HG02759 (cell line): ENCODE data around the gene YIPF7.
A peak's percentile ranks its signal among the peaks of the same experiment; 100 is the strongest.

Experiments used
- ATAC-seq: cut with Tn5 transposase; IDR thresholded peaks from one replicate; pipeline ENCODE4 v1.9.1; 2021; ENCODE audit warnings: mild to moderate bottlenecking, moderate library complexity; ENCODE audit not compliant: unreplicated experiment

YIPF7 gene

GRCh38 chr4:44651425-44651824, at the start of gene YIPF7:
Gene YIPF7 (minus strand): TSS chr4:44651625. CDS start chr4:44650100, 1,525 bp downstream.
- no peak for ATAC-seq

GRCh38 chr4:44701037-44701436, 49.6 kb upstream of the YIPF7 start:
- ATAC-seq = no peak

DNA sequence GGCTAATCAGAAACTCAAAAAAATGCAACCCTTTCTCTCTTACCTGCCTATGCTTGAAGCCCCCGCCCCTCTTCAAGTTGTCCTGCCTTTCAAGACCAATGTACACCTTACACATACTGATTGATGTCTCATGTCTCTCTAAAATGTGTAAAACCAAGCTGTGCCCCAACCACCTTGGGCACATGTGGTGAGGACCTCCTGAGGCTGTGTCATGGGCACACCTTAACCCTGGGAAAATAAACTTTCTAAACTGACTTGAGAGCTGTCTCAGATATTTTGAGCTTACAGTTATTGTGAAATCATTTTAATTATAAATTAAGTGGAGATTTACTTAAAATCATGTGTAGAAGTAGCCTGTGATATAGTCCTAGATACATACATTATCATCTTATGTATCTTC, 49.0 kb upstream of the YIPF7 start:
- no peak for ATAC-seq

- no peak for ATAC-seq
Measured at GRCh38 chr4:44684648-44685047, 33.2 kb upstream of the YIPF7 start.

DNA sequence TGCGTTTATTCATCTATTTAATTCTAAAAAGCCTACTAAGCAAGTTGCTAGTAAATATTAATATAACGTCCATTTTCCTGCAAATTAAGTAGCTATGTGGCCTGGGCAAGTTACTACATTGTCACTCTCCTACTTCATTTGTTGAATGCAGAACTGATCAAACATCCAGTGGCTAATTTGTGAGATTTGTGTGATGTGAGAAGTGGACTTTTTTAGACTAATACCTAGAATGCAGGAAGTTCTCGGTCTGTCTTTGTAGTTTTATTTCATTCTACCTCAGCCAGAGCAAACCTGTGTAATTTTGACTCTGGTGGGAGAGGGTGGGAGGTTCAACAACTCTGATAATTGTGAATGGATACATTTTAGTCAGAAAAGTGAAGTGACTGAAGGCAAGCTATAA, 27.6 kb upstream of the YIPF7 start:
- no peak for ATAC-seq

DNA sequence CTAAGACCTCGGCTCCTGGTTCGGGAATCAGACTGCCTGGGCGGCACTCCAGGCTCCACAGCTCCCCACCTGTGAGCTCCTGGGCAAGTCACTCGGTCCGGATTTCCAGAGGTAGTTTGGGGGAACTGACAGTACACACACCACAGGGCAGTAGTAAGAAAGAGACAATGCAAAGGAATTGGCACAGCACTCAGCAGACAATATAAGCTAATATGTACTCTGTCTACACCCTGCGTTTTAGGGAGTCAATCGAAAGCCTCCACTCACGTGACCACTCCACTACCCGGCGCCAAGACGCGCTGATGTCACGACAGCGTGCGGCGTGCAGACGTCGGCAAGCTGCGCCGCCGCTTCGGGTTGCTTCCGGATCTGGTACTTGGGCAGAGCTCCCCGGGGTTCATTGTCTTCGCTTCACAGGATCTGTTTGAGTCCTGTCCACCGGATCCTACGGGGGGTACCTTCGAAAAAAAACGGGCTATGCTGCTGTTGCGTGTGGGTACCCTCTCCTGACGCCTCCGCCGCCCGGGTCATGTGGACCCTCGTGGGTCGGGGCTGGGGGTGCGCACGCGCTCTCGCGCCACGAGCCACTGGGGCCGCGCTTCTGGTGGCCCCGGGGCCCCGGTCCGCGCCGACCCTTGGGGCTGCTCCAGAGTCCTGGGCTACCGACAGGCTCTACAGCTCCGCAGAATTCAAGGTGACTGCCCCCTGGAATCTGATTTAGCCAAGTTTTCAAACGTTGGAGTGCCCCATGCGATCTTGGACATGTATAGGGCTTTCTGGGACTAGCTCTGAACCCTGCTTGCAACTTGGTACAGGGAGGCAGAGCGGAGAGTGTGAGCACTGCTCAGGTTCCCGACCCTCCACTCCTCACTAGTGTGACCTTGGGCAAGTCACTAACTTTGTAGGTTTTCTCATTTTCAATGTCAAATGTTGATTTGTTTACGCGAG, 26.9 kb upstream of the YIPF7 start, which contains the start of gene GUF1:
Gene GUF1 (plus strand): TSS at position 327 of the 948 bp plus-strand sequence. CDS start 203 bp downstream, at position 530.
- ATAC-seq = peak; percentile 97

DNA sequence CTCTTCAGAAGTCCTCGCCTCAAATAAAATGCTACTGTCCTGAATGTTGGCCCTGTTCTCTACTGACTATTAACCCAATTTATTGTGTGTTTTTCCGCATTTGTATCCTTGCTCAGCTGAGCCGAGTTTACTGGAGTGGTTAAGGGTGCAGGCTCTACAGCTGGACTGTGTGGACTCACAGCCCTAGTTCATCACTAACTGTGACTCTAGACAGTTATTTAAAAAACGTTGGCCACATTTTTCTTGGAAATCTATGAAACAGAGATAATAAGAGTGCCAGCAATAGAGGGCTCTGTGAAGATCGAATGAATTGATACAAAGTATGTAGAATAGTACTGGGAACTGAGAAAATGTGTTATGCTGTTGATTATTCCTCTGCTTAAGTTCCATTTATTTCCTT, 23.9 kb upstream of the YIPF7 start:
- ATAC-seq = no peak

GRCh38 chr4:44674471-44674870, 23.0 kb upstream of the YIPF7 start:
- ATAC-seq = no peak

DNA sequence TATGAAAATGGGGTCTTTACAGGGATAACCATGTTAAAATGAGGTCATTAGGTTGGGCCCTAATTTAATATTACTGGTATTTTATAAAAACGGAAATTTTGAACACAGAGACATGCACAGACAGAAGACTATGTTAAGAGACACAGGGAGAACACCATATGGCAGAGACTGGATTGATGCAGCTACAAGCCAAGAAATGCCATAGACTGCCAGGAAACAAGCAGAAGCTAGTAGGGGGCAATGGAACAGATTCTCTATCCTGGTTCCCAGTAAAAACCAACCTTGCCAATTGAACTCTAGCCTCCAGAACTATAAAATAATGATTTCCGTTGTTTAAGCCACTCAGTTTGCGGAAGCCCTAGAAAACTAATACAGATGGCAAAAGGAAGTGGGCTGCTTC, 20.2 kb upstream of the YIPF7 start:
- ATAC-seq = no peak

GRCh38 chr4:44670506-44671199, 19.2 kb upstream of the YIPF7 start:
- ATAC-seq = no peak

DNA sequence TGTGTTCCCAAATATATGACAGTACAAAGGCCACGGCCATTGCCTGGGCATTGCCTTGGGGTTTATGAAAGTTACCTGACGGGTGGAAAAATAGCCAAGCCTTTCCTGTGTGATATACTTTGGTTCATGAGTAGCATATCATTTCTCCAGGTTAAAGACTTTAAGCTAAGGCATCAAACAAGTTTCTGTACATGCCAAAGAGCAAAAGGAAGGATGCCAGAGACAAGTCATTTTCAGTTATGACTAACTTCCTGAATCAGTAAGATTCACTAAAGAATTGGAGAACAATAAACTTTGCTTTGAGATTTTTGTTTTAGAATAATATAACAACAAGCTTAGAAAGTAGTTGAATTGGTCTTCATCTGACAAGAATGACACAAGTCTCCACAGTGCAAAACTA, 17.1 kb upstream of the YIPF7 start:
- ATAC-seq = no peak

DNA sequence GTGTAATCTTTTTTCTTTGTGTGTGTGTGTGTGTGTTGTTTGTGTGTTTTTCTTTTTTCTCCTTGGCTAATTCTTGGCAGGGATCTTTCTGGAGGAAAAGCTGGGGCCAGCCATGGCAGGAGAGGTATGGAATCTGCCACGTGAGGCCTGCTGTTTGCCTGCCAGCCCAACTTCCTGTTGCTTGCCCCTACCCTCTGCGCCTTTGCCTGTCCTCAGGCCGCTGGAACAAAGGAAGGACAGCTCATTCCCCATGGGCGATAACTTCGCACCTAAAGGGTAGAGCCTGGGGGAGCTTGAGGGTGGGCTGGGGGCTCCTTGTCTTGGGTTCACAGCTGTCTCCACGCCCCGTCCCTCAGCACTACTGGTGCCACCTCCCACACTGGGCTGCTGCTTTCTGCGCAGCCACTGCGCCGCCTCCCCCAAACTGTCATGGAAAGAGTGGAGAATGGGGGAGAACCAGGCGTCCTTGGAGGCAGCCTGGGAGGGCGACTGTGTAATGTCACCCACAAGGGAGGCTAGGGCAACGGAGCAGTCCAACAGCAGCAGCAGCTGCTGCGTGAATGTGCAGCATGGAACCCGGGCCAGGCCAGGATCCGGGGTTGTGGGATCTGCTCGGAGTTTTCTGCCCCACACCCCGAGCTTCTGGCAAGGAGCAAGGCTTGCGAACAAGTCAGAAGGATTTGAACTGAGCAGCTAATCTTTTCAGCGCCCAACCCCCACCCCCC, 12.3 kb upstream of the YIPF7 start:
- ATAC-seq = no peak

- no peak for ATAC-seq
Measured at GRCh38 chr4:44662623-44663005, 11.2 kb upstream of the YIPF7 start.

- ATAC-seq = no peak
Measured at GRCh38 chr4:44661940-44662622, 10.7 kb upstream of the YIPF7 start.

DNA sequence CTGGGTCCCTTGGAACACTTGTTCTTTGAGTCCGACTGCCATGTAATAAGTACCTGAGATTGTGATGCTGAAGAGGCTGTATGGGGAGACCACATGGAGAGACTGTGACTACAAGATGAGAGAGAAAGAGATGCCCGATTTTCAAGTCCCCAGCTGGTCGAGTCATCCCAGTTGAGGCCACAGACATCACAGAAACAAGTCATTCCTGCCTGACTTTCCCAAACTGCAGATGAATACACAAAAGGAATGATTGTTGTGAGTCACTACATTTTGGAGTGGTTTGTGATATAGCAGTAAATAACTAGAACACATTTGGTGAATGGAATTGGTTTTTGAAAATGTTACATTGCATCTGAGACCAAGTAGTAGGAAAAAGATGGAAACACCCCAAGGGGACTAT, 9.0 kb upstream of the YIPF7 start:
- no peak for ATAC-seq

GRCh38 chr4:44652002-44652401, 577 bp upstream of the YIPF7 start:
- no peak for ATAC-seq

- no peak for ATAC-seq
Measured at GRCh38 chr4:44646151-44646550, 5.3 kb downstream of the YIPF7 start.

- ATAC-seq = no peak
Measured at GRCh38 chr4:44638091-44638490, 13.3 kb downstream of the YIPF7 start.

GRCh38 chr4:44632733-44633132, 18.7 kb downstream of the YIPF7 start:
- ATAC-seq = no peak

DNA sequence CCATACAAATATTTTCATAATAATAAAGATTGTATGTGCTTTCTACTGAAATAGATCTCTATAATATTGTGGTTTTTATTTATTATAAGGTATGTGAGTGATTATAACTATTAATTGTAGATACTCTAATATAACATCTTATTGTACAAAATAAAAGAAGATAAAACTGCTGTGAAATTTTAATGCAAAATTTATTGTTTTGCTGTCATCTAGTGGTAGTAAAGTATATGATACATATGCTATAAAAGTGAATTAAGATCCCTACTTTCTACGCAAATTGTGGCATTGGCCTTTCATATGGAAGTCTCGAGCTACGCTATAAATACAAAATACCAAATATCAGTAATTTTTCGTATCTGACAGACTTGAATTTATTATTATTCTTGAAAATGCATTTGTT, 19.3 kb downstream of the YIPF7 start:
- no peak for ATAC-seq
